Suprapubic skin (tissue), 4 donors: ENCODE data around the gene SFXN5. TPM values are rescaled to one million over a fixed set of nuclear protein-coding genes. Genes with fewer than 3 reads are reported as not detected.

Experiments
- DNase-seq, 2 donors: peaks; one replicate each; pipeline ENCODE4 v3.0.0-alpha.2; 2019; ENCODE audit warnings: low spot score in 2 of 2
- H3K27ac ChIP-seq: fragments of 200-600 bp; sonication (generic); one replicate; pipeline ENCODE4 v1.5.1; 2019
- H3K27me3 ChIP-seq: fragments of 200-600 bp; sonication (generic); one replicate; pipeline ENCODE4 v1.5.1; 2019
- H3K36me3 ChIP-seq: fragments of 200-600 bp; sonication (generic); one replicate; pipeline ENCODE4 v1.5.1; 2019
- H3K4me1 ChIP-seq: fragments of 200-600 bp; sonication (generic); one replicate; pipeline ENCODE4 v1.5.1; 2019
- H3K4me3 ChIP-seq: fragments of 200-600 bp; sonication (generic); one replicate; pipeline ENCODE4 v1.5.1; 2019; ENCODE audit warnings: mild to moderate bottlenecking
- H3K9me3 ChIP-seq: fragments of 200-600 bp; sonication (generic); one replicate; pipeline ENCODE4 v1.5.1; 2019
- CTCF ChIP-seq, 2 donors: fragments of 200-600 bp in 1 of 2; fragments of 450-650 bp in 1 of 2; sonication (generic) in 1 of 2; IDR thresholded peaks; one replicate each; pipeline ENCODE4 v1.5.1; 2016 to 2019; ENCODE audit warnings: antibody characterized with exemption in 2 of 2, mild to moderate bottlenecking in 1 of 2, moderate library complexity in 1 of 2
- EP300 ChIP-seq: sonication (generic); formaldehyde crosslinking; IDR thresholded peaks from one replicate; pipeline ENCODE4 v1.6.1; 2017; ENCODE audit warnings: antibody characterized with exemption
- POLR2A ChIP-seq, 2 donors: fragments of 450-650 bp; IDR thresholded peaks; one replicate each; pipeline ENCODE4 v1.6.1; 2017; ENCODE audit warnings: antibody characterized with exemption in 2 of 2, mild to moderate bottlenecking in 2 of 2, moderate library complexity in 2 of 2
- POLR2AphosphoS5 ChIP-seq, 3 donors: sonication (generic); formaldehyde crosslinking; IDR thresholded peaks; one replicate each; pipeline ENCODE4 v1.6.1; 2017; ENCODE audit warnings: antibody characterized with exemption in 3 of 3
- WGBS: methylation state at CpG from one replicate; pipeline ENCODE4 v1.1.5; 2018; 5-methylcytosine and 5-hydroxymethylcytosine counted together
- total RNA-seq, 4 donors: library from RNA; depleted of rRNA; stranded (reverse); fragments of >200 nt; gene quantifications; one replicate each; pipeline ENCODE4 v1.1.0, GENCODE V29; 2016

Gene SFXN5
- total RNA-seq, 4 donors from 2014 or later: 11.9 to 25.7 (median 18.8) TPM

- no peaks in the 10 kb centered on the region for H3K9me3 ChIP-seq
- TF ChIP-seq POLR2A (IDR thresholded peaks at IDR 0.05) (no peak), POLR2AphosphoS5 (IDR thresholded peaks at IDR 0.05) (no peak), EP300 (no peak), CTCF (IDR thresholded peaks at IDR 0.05) (no peak)
- WGBS: 88% methylated on average over 5 of the region's 5 CpGs
These were observed 16.5 kb downstream of the SFXN5 start for GRCh38 chr2:73054980-73055379.

GRCh38 chr2:73053316-73054114 is 18.0 kb downstream of the SFXN5 start:
- no peaks in the 10 kb centered on the region for H3K9me3 ChIP-seq
- peaks cover 27% of the 10 kb centered on the region for H3K36me3 ChIP-seq
- no peak for DNase-seq
- H3K4me3 ChIP-seq: no peak overlapping the region
- TF ChIP-seq POLR2AphosphoS5 (IDR thresholded peaks at IDR 0.05): no peak
- no peak for TF ChIP-seq EP300
- no peak for TF ChIP-seq POLR2A (IDR thresholded peaks at IDR 0.05)
- TF ChIP-seq CTCF (IDR thresholded peaks at IDR 0.05): no peak
- WGBS: 64% methylated on average over 6 of the region's 6 CpGs
- H3K4me1 ChIP-seq: no peaks in the 10 kb centered on the region
- H3K27ac ChIP-seq: no peak overlapping the region
- H3K27me3 ChIP-seq: no peaks in the 10 kb centered on the region

More at GRCh38 chr2:73054980-73055379, 16.5 kb downstream of the SFXN5 start:
- Histone ChIP-seq H3K27ac (no peak overlapping the region), H3K4me1 (no peaks in the 10 kb centered on the region), H3K27me3 (no peaks in the 10 kb centered on the region), H3K36me3 (peaks cover 27% of the 10 kb centered on the region), H3K4me3 (no peak overlapping the region)
- no peak for DNase-seq

DNA sequence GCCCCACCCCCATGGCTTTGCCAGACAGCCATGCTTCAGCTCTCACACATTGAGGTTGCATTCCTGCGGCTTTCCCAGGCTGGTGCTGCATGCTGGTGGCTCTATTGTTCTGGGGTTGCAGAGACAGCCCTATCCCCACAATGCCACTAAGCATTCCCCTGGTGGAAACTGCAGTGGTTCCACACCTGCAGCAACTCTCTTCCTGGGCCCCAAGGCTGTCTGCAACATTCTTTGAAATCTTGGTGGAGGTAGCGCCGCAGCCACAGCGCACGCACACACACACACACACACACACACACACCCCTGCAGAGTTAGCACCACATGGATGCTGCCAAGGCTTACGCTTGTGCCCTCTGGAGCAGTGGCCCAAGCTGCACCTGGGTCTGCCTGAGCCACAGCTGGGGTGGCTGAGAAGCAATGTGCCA is 21.4 kb downstream of the SFXN5 start:
- Histone ChIP-seq H3K4me1 (no peaks in the 10 kb centered on the region), H3K27ac (no peak overlapping the region), H3K4me3 (no peak overlapping the region), H3K9me3 (no peaks in the 10 kb centered on the region), H3K36me3 (no peaks in the 10 kb centered on the region), H3K27me3 (no peaks in the 10 kb centered on the region)
- TF ChIP-seq EP300 (no peak), POLR2AphosphoS5 (IDR thresholded peaks at IDR 0.05) (no peak), POLR2A (IDR thresholded peaks at IDR 0.05) (no peak), CTCF (IDR thresholded peaks at IDR 0.05) (no peak)
- no peak for DNase-seq
- 96% methylated on average over 3 of the region's 6 CpGs for WGBS

DNA sequence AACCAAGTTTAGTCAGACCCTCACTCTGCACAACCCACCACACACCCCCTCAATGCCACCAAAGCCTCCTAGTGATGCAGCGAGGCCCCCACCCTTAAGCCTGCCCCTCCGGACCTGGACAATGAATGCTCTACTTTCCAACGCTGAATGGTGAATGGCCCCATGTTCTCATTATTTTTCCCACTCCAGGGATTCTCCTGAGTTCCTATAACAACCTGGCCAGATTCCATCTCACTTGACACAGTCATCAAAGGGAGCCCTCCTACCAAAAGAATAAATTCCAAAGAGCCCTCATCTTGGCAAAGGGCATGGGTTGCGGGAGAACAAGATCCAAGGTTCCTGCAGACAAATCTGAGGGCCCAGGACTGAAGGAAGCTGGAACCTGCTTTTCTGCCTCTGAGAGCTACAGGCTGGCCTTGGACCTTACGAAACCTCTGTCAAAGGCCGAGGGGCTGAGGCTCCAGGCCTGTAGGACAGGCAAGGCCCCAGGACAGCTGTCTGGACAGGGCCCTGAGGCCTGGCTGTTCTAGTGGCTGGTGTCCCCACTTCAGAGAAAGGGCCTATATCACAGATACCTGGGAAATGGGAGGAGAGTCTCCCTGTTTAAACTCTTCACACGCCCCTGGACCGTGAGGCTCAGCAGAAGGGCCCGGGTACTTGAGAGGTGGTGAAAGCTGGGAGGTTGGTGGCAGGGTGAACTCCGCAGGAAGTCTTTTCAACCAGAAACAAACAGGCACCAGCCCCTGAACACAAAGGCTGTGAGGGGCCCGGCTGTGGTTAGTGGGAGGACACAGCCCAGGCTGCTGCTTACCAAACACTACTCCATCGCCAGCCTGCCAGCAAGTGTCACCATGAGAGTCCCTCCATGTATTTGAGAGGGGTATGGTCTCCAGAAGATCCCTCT is 27.3 kb downstream of the SFXN5 start:
- no peak overlapping the region for H3K27ac ChIP-seq
- H3K9me3 ChIP-seq: no peaks in the 10 kb centered on the region
- H3K36me3 ChIP-seq: peaks cover 2% of the 10 kb centered on the region
- no peak for DNase-seq
- TF ChIP-seq CTCF (IDR thresholded peaks at IDR 0.05): no peak
- no peak for TF ChIP-seq POLR2A (IDR thresholded peaks at IDR 0.05)
- no peak for TF ChIP-seq EP300
- no peak for TF ChIP-seq POLR2AphosphoS5 (IDR thresholded peaks at IDR 0.05)
- H3K4me3 ChIP-seq: no peak overlapping the region
- 87% methylated on average over 12 of the region's 12 CpGs for WGBS
- no peaks in the 10 kb centered on the region for H3K4me1 ChIP-seq
- H3K27me3 ChIP-seq: no peaks in the 10 kb centered on the region

DNA sequence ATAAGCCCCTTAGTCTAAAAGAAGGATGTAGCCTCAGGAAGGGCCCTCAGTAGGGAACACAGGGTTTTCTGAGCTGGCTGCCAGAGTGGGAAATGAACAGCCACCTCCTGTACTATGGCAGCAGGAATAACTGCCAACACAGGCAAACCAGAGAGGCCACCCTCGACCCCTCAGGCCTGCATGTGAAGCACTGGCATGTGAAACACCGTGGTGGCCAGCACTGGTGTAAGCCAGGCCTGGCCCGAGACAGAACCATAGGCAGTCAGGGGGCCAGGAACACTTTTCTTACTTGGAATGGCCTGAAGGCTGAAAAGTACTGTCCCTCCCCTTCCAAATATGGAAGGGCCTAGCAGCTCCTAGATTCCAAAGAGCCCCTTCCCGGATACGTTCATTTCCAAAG is 28.2 kb downstream of the SFXN5 start:
- no peaks in the 10 kb centered on the region for H3K27me3 ChIP-seq
- H3K36me3 ChIP-seq: peaks cover 4% of the 10 kb centered on the region
- H3K4me3 ChIP-seq: no peak overlapping the region
- H3K9me3 ChIP-seq: no peaks in the 10 kb centered on the region
- 69% methylated on average over 5 of the region's 5 CpGs for WGBS
- no peak overlapping the region for H3K27ac ChIP-seq
- no peaks in the 10 kb centered on the region for H3K4me1 ChIP-seq
- no peak for DNase-seq
- TF ChIP-seq POLR2AphosphoS5 (IDR thresholded peaks at IDR 0.05): no peak
- no peak for TF ChIP-seq EP300
- TF ChIP-seq POLR2A (IDR thresholded peaks at IDR 0.05): no peak
- no peak for TF ChIP-seq CTCF (IDR thresholded peaks at IDR 0.05)
